Measurements from ENCODE around the gene NEK4.

NEK4 gene

GRCh38 chr3:52792961-52793695, 22.4 kb upstream of the NEK4 start:
- no peak overlapping the region for H3K27ac ChIP-seq
- TF ChIP-seq CTCF (conservative IDR thresholded peaks at IDR 0.05) (no peak), ZFX (IDR thresholded peaks at IDR 0.05) (no peak)

DNA sequence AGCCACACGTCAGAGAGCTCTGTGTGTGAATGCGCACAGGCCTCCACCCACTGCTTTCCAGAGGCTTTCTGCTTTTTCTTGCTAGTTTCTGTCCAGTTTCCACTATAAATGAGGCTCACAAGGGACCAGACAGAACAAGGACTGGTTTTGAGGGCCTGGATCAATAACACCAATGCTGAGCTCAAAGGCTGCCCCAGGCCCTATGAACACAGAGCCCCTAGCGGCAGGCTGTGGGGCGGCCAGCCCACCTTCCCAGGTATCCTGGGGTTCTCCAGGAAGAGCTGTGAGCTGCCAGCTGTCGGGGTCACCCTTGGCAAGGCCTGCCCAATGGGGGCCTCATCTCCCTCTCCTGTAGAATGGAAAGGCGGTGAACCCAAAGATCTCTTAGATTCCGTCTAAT, 21.7 kb upstream of the NEK4 start:
- TF ChIP-seq CTCF (conservative IDR thresholded peaks at IDR 0.05): no peak
- TF ChIP-seq ZFX (IDR thresholded peaks at IDR 0.05): no peak
- H3K27ac ChIP-seq: no peak overlapping the region

GRCh38 chr3:52791928-52792327, 21.2 kb upstream of the NEK4 start:
- no peak overlapping the region for H3K27ac ChIP-seq

DNA sequence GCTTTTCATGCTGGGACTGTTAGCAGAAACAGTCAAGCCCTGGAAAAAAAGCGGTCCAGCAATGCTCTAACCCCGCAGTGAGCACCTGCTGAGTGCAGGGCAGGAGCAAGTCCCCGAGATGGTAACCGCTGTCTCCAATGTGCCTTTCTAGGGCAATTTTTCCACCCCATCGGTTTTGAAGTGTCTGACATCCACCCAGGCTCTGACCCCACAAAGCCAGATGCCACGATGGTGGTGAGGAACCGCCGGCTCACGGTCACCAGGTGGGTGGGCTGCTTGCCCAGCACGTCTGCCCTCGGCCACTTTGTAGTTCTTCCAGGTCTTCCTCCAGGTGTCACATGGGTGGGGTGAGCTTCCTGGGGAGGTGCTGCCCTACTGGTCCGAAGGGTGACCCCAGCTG, 20.6 kb upstream of the NEK4 start:
- H3K27ac ChIP-seq: no peak overlapping the region
- TF ChIP-seq CTCF (conservative IDR thresholded peaks at IDR 0.05) (no peak), ZFX (IDR thresholded peaks at IDR 0.05) (no peak)

More at GRCh38 chr3:52791928-52792327, 21.2 kb upstream of the NEK4 start:
- TF ChIP-seq CTCF (conservative IDR thresholded peaks at IDR 0.05): no peak
- no peak for TF ChIP-seq ZFX (IDR thresholded peaks at IDR 0.05)

DNA sequence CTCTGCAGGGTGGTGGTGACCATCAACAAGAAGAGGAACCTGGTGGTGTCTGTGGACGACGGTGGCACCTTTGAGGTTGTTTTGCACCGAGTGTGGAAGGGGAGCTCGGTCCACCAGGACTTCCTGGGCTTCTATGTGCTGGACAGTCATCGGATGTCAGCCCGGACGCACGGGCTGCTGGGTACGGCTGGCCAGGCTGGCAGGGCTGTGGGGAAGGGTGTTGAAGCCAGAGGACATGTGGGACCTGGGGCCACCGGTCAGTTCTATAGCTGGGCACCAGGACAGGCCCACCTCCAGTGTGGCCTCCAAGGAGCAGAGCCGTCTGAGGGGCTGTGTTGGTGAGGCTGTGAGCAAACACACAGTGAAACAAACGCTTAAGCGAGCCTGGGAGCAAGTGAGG, 20.0 kb upstream of the NEK4 start:
- no peak overlapping the region for H3K27ac ChIP-seq
- TF ChIP-seq CTCF (conservative IDR thresholded peaks at IDR 0.05) (no peak), ZFX (IDR thresholded peaks at IDR 0.05) (no peak)

GRCh38 chr3:52790337-52790736, 19.6 kb upstream of the NEK4 start:
- TF ChIP-seq CTCF (conservative IDR thresholded peaks at IDR 0.05): no peak
- TF ChIP-seq ZFX (IDR thresholded peaks at IDR 0.05): no peak
- no peak overlapping the region for H3K27ac ChIP-seq

DNA sequence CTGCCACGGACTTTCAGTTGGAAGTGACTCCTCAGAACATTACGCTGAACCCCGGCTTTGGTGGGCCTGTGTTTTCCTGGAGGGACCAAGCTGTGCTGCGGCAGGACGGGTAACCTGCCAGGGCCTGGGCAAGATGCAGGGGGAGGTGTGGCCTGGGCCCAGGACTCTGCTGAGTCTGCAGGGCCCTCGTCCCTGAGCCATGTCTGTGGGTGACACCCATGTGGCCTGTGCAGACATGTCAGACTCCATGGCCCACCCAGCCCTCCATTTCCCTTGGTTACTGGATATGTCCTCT, 19.0 kb upstream of the NEK4 start:
- TF ChIP-seq CTCF (conservative IDR thresholded peaks at IDR 0.05) (no peak), ZFX (IDR thresholded peaks at IDR 0.05) (no peak)
- no peak overlapping the region for H3K27ac ChIP-seq
